Epithelial cell of alveolus of lung (primary cell): ENCODE results near the gene KRT84. TPM values are rescaled to one million over a fixed set of nuclear protein-coding genes. Genes with fewer than 3 reads are reported as not detected.

Experiments
- total RNA-seq: library from RNA; depleted of rRNA; stranded (reverse); fragments of >200 nt; gene quantifications from 2 replicates; pipeline ENCODE4 v1.2.1, GENCODE V29; 2015

The KRT84 gene
- not detected in 2 replicates for total RNA-seq

GRCh38 chr12:52385226-52385702 lies at the start of gene KRT84:
TSS of gene KRT84 (minus strand) at chr12:52385652. CDS start at chr12:52385585, 67 bp downstream.

GRCh38 chr12:52434081-52434733 lies 48.8 kb upstream of the KRT84 start, which contains the start of gene KRT75:
TSS of gene KRT75 (minus strand) at chr12:52434371. CDS start at chr12:52434304, 67 bp downstream.

GRCh38 chr12:52405922-52406385 lies 20.5 kb upstream of the KRT84 start, which contains the start of gene KRT82:
TSS of gene KRT82 (minus strand) at chr12:52406335. CDS start at chr12:52406277, 58 bp downstream.

GRCh38 chr12:52366738-52367485 lies 18.5 kb downstream of the KRT84 start, which contains the start of gene KRT85:
TSS of gene KRT85 (minus strand) at chr12:52367481. CDS start at chr12:52367405, 76 bp downstream.

Other genes with a start within 250 kb of the KRT84 start
- 0.64 and 0.91 TPM in 2 replicates for gene KRT80, start 193.6 kb downstream of the KRT84 start, total RNA-seq
- gene KRT7, start 152.4 kb downstream of the KRT84 start, total RNA-seq = 5.2 and 235 TPM in 2 replicates
- not detected in 2 replicates for gene KRT86, start 111.0 kb downstream of the KRT84 start, total RNA-seq
- gene KRT81, start 94.1 kb downstream of the KRT84 start, total RNA-seq = 0.64 and 1.6 TPM in 2 replicates
- gene KRT83, start 64.3 kb downstream of the KRT84 start, total RNA-seq = not detected in 2 replicates
- not detected in 2 replicates for gene KRT85, start 18.2 kb downstream of the KRT84 start, total RNA-seq
- gene KRT82, start 20.7 kb upstream of the KRT84 start, total RNA-seq = not detected in 2 replicates
- not detected in 2 replicates for gene KRT75, start 48.7 kb upstream of the KRT84 start, total RNA-seq
- gene KRT6B, start 66.5 kb upstream of the KRT84 start, total RNA-seq = 1.0 TPM in 1 of 2 replicates, not detected in the other
- gene KRT6C, start 88.2 kb upstream of the KRT84 start, total RNA-seq = not detected in 2 replicates
- 3.2 and 20.6 TPM in 2 replicates for gene KRT6A, start 107.6 kb upstream of the KRT84 start, total RNA-seq
- gene KRT5, start 134.7 kb upstream of the KRT84 start, total RNA-seq = 2.0 and 4.1 TPM in 2 replicates
- not detected in 2 replicates for gene KRT71, start 167.5 kb upstream of the KRT84 start, total RNA-seq
- not detected in 2 replicates for gene KRT74, start 188.2 kb upstream of the KRT84 start, total RNA-seq
- not detected in 2 replicates for gene KRT72, start 215.8 kb upstream of the KRT84 start, total RNA-seq
- not detected in 2 replicates for gene KRT73, start 232.9 kb upstream of the KRT84 start, total RNA-seq